GM19438 (cell line): ENCODE results near the gene SNRNP25.
A peak's percentile ranks its signal among the peaks of the same experiment; 100 is the strongest.
"Not testable (repeated sequence)": the region's sequence is repeated elsewhere in the genome, so short reads cannot be mapped to it uniquely, and the experiment has no call there.

Experiments
- ATAC-seq: cut with Tn5 transposase; IDR thresholded peaks from one replicate; pipeline ENCODE4 v1.9.1; 2021; ENCODE audit warnings: low read depth; ENCODE audit not compliant: unreplicated experiment

SNRNP25 gene

DNA sequence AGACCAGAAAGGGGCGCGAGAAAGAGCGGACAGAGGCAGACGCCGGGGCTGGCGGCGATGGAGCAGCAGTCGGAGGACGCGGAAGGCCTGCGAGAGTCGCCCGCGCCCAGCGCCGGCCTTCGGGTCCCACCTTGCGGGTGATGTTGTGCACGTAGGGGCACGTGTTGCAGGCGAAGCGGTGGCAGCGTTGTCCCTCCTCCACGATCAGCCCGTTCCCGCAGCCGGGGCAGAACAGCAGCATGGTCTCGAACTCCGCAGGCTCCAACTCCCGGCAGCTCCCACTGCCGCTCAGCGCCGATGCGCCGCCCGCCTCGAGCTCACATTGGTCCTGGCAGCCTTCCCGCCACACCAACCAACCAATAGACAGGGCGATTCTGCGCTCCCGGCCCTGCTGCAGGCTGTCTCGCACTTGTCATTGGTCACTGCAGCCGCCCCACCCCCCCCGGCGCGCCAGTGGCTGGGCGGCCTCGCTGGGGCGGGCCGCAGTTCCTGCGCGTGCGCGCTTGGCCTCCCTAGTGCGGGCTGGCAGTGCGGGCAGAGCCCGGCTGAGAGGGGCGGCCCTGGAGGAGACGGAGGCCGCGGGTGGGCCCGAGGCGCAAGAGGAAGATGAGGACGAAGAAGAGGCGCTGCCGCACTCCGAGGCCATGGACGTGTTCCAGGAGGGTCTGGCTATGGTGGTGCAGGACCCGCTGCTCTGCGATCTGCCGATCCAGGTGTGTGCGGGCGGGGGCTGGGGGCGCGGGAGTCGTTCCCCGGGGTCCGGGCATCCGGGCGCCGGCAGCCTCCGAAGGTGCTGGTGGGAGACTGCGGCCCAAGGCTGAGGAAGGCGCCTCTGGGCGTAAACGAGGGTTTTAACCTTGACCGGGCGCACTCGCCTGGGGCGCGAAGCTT lies at the start of gene SNRNP25, which contains the start of gene POLR3K:
Gene SNRNP25 (plus strand): TSS at position 483 of the 891 bp plus-strand sequence. CDS start 189 bp downstream, at position 672.
Gene POLR3K (minus strand): TSS at position 263 of the 891 bp plus-strand sequence. CDS start 22 bp downstream, at position 241.
- peak; percentile 89 for ATAC-seq

DNA sequence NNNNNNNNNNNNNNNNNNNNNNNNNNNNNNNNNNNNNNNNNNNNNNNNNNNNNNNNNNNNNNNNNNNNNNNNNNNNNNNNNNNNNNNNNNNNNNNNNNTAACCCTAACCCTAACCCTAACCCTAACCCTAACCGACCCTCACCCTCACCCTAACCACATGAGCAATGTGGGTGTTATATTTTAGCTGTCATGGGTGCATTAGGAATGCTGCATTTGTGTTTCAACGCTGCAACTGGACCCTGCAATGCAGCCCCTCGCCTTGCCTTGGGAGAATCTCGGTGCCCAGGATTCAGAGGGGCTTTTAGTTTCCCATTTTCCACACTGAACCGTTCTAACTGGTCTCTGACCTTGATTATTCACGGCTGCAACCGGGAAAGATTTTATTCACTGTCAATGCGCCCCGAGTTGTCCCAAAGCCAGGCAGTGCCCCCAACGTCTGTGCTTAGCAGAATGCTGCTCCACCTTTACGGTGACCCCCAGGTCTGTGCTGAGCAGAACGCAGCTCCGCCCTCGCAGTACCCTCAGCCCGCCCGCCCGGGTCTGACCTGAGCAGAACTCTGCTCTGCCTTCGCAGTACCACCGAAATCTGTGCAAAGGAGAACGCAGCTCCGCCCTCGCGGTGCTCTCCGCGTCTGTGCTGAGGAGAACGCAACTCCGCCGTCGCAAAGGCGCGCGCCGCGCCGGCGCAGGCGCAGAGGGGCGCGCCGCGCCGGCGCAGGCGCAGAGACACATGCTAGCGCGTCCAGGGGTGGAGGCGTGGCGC lies 43.5 kb upstream of the SNRNP25 start:
- no peak for ATAC-seq

DNA sequence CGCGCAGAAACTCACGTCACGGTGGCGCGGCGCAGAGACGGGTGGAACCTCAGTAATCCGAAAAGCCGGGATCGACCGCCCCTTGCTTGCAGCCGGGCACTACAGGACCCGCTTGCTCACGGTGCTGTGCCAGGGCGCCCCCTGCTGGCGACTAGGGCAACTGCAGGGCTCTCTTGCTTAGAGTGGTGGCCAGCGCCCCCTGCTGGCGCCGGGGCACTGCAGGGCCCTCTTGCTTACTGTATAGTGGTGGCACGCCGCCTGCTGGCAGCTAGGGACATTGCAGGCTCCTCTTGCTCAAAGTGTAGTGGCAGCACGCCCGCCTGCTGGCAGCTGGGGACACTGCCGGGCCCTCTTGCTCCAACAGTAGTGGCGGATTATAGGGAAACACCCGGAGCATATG lies 42.9 kb upstream of the SNRNP25 start:
- ATAC-seq: not testable (repeated sequence)

DNA sequence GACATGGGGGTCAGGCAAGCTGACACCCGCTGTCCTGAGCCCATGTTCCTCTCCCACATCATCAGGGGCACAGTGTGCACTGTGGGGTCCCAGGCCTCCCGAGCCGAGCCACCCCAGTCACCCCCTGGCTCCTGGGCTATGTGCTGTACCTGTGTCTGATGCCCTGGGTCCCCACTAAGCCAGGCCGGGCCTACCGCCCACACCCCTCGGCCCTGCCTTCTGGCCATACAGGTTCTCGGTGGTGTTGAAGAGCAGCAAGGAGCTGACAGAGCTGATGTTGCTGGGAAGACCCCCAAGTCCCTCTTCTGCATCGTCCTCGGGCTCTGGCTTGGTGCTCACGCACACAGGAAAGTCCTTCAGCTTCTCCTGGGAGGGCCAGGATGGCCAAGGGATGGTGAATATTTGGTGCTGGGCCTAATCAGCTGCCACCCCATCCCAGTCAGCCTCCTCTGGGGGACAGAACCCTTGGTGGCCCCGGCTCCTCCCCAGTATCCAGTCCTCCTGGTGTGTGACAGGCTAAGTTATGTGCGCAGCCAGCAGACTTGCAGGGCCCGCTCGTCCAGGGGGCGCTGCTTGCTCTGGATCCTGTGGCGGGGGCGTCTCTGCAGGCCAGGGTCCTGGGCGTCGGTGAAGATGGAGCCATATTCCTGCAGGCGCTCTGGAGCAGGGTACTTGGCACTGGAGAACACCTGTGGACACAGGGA lies 36.4 kb upstream of the SNRNP25 start:
- not testable (repeated sequence) for ATAC-seq

DNA sequence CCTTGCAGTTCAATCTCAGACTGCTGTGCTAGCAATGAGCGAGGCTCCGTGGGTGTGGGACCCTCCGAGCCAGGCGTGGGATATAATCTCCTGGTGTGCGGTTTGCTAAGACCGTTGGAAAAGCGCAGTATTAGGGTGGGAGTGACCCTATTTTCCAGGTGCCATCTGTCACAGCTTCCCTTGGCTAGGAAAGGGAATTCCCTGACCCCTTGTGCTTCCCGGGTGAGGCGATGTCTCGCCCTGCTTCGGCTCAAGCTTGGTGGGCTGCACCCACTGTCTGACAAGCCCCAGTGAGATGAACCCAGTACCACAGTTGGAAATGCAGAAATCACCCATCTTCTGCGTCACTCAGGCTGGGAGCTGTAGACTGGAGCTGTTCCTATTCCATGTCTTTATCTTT lies 32.7 kb upstream of the SNRNP25 start:
- ATAC-seq: not testable (repeated sequence)

DNA sequence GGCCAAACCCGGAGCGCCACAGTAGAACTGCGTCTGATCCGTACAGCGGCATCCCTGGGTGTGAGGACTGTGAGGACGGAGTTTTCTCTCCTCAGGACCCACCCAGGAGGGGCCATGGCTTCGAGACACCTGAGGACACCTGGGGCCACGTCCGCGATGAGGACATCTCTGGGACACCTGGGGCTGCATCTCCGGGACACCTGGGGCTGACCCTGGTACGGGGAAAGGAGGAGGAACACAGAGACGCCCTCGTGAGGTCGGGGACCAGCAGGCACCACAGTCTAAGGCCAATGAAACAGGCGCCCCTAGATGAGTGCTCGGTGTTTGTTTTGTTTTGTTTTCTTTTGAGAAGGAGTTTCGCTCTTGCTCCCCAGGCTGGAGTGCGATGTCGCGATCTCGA lies 29.5 kb upstream of the SNRNP25 start:
- ATAC-seq: not testable (repeated sequence)

GRCh38 chr16:25926-26348 lies 27.7 kb upstream of the SNRNP25 start:
- ATAC-seq: not testable (repeated sequence)

DNA sequence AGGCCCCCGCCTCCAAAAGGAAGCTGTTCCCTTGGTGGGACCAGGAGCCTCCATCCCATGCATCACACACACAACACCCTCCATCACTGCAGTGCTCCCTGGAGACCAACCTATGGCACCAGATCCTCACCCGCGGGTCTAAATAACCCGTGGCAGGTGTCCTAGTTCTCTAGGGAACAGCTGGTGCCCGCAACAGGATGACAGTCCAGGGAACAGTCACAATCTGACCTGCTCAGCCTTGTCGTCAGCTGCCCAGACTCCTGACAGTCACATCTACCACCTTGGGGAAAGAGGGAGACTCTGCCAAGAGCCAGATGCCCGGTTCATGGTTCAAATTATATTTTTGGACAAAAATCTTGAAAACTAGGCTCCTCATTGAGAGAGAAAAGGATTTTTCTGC lies 23.0 kb upstream of the SNRNP25 start:
- not testable (repeated sequence) for ATAC-seq

DNA sequence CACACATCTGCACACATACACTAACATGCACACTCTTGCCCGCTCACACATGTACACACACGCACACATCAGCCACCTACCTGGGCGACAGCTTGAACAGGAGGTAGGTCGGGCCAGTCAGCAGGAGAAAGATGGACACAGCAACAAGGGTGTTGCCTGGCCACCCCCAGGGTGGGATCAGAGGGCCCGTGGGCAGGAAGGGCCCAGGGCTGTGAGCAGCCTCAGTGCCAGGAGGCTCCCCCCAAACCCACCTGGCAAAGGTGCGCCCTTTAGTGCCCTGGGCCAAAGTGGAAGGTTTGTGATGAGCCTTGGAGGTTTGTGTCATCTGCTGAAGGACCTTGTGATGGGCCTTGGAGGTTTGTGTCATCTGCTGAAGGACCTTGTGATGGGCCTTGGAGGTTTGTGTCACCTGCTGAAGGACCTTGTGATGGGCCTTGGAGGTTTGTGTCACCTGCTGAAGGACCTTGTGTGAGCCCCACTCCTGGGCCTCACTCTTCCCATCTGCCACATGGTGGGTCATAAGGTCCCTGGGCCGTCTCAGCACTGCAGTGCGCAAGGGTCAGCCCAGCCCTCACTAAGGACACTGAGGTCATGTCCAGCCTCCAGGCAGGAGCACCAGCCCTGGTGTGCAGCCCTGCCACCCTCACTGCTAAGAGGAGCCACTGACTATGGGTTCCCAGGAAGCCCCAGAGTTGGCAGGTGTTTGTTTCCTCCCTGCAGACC lies 20.3 kb upstream of the SNRNP25 start:
- not testable (repeated sequence) for ATAC-seq

DNA sequence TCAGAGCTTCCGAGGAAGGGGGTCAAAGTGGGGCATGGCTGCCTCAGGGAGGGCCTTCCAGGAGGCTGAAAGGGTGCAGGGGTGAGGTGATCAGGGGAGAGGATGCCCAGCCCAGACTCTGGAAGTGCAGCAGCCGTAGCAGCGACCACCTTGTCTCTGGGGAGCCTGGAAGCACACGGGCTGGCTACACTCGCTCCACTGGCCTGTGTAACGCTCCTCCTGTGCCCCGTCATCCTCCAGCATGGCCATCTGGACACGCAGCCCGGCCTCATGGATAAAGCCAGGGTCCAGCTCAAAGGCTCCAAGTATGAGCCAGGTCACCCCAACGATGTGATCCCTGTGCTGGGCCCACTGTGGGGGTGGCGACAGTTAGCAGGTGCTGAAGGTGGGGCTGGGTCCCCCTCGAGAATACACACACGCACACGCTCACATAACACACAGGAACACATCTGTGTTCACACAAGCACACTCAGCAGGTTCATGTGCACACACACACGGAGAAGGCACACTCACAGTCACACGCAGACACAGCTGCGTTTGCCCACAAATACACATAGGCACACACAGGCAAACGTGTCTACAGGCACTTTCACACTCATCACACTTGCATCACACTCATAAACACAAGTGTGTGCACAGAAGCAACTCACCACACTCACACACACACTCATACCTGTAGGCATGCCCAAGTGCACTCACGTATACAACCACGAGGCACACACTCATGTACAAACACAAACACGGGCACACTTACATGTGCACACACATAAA lies 19.6 kb upstream of the SNRNP25 start:
- ATAC-seq: no peak

- ATAC-seq: no peak
These were observed 19.0 kb upstream of the SNRNP25 start for GRCh38 chr16:34648-34987.

DNA sequence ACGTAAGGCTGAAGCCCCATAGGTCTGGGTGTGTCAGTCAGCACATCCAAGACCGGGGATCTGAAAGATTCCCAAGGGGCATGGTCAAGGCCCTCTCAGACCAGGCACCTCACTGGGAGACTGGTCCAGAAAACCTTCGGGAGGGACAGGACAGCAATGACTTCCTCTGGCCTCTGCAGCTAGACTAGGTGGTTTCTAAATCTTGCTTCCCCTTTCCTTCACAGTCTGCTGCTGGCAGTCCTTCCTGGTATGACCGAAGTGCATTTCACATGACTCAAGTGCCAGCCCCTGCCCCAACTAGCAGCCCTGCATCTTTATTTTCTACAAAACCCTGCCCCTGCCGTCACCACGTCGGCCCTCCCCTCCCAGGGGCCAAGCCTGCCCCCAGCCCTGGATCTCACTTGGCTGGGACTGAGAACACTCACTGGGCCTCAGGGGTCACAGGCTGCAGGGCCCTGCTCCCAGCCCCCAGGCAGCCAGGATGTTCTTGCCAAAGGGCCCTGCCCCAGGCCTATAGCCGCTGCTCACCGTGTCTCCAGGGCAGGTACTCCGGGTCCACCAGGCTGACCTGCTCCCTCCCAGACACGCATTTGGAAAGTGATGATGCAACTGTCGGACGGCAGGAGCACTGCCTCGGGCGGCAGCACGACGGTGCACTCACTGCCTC lies 18.5 kb upstream of the SNRNP25 start:
- no peak for ATAC-seq

DNA sequence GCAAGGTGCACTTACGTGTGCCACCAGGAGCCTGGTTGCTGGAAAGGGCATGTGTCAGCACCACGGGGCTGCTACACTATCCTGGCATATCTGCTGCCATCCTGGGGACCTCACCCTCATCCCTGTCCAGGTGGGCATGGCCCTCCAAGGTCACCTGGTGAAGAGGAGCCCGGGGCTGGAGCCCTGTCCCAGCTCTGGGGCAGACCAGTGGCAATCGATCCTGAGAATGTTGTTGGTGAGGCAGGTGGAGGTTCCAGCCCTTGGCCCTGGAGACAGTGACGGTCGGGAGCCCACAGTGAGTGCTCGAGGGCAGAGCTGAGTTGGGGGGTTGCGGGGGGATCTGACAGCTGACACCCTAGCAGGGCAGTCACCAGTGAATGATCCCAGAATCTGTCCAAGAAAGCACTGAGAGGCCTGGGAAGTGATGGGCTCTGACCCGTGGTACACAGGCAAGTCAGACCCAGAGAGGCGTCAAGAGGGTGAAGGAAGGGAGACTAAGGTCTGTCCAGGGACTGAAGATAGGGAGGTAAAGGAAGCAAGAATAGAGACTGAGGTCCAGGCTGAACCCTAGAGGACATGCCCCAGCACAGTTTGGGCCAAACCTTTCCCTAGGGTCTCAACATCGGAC lies 17.8 kb upstream of the SNRNP25 start:
- no peak for ATAC-seq

- no peak for ATAC-seq
These were observed 17.2 kb upstream of the SNRNP25 start for GRCh38 chr16:36336-36984.

DNA sequence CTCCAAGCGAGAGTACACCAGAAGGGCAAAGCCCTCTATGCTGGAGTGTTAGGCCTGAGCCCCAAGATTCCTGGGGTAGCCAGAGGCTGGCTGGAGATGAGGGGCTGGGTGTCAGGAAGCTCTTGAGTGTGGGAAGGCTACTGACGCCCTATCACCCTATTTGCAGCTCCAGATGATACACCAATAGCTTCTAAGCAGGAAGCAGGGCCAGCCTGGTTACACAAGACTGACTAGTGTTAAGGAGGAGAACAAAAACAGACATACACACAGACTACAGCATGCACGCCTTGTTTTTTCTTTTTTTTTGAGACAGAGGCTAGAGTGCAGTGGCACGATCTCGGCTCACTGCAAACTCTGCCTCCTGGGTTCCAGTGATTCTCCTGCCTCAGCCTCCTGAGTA lies 16.1 kb upstream of the SNRNP25 start:
- no peak for ATAC-seq

GRCh38 chr16:38206-38605 lies 15.4 kb upstream of the SNRNP25 start:
- not testable (repeated sequence) for ATAC-seq

DNA sequence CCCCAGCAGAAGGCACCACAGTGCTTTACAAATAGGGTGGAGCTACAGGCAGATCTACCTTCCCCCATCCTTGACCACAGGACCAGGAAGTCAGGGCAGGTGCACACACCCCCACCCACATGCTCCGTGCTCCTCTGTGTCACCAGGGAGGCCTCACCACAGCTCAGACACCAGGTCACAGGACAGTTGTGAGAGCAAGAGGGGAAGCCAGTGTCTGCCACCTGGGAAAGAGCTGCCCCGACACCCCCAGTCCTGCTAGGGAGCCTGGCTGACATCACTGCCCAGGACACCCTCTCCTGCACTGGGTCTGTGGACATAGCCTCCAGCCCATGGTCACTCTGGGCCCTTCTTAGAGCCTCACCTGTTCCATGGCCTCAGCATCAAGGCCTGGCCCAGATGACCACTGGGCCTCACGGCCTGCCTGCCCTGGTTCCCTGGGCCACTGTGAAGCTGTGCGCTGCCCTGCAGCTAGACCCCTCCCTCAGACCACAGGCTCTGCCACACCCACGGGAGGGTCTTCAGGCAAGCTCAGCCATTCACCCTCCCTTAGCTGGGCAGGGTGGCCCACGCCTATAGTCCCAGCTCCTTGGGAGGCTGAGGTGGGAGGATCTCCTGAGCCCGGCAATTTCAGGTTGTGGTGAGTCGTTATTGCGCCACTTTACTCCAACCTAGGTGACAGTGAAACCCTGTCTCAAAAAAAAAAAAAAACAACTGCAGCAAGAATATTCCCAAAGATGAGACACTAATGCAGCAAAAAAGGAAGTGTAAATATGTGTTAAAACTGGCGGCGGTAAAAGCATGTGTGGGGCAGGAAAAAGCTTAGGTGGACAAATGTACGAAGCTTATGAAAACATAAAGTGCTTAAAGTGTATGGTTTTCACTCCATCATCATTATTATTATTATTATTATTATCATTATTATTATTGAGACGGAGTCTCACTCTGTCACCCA lies 14.4 kb upstream of the SNRNP25 start:
- peak; percentile 74 for ATAC-seq
